ENCODE measurements around the gene PSD4.
A peak's percentile ranks its signal among the peaks of the same experiment; 100 is the strongest.
"Not testable (repeated sequence)": the region's sequence is repeated elsewhere in the genome, so short reads cannot be mapped to it uniquely, and the experiment has no call there.

PSD4 gene

GRCh38 chr2:113232740-113233139 is 59.0 kb downstream of the PSD4 start:
- H3K27me3 ChIP-seq: no peaks in the 10 kb centered on the region
- H3K4me1 ChIP-seq (ENCODE audit: control insufficient read depth in 1 of 2, insufficient read depth in 1 of 2, low read depth in 1 of 2, low read length in 1 of 2): peaks cover 7 to 25% of the 10 kb centered on the region in 2 experiments

GRCh38 chr2:113233593-113234550 is 60.1 kb downstream of the PSD4 start:
- H3K4me3 ChIP-seq (ENCODE audit: low read depth in 1 of 2, low read length in 1 of 2): no peak overlapping the region
- H3K27ac ChIP-seq: no peak overlapping the region

More at GRCh38 chr2:113232740-113233139, 59.0 kb downstream of the PSD4 start:
- TF ChIP-seq CTCF (IDR thresholded peaks at IDR 0.05): no peak
- Histone ChIP-seq H3K4me3 (ENCODE audit: low read depth in 1 of 2, low read length in 1 of 2) (no peak overlapping the region), H3K9me3 (no peaks in the 10 kb centered on the region), H3K27ac (no peak overlapping the region), H3K36me3 (no peaks in the 10 kb centered on the region)

GRCh38 chr2:113234721-113235346 is 61.1 kb downstream of the PSD4 start:
- H3K27ac ChIP-seq: no peak overlapping the region

More at GRCh38 chr2:113233593-113234550, 60.1 kb downstream of the PSD4 start:
- Histone ChIP-seq H3K27me3 (no peaks in the 10 kb centered on the region), H3K9me3 (no peaks in the 10 kb centered on the region), H3K4me1 (ENCODE audit: control insufficient read depth in 1 of 2, insufficient read depth in 1 of 2, low read depth in 1 of 2, low read length in 1 of 2) (peaks cover 5 to 22% of the 10 kb centered on the region in 2 experiments), H3K36me3 (no peaks in the 10 kb centered on the region)
- no peak for TF ChIP-seq CTCF (IDR thresholded peaks at IDR 0.05)

GRCh38 chr2:113235347-113236226 is 61.8 kb downstream of the PSD4 start:
- H3K36me3 ChIP-seq, H3K27me3 ChIP-seq, H3K9me3 ChIP-seq: not testable (repeated sequence)
- peak overlapping the region; percentile 41 for H3K27ac ChIP-seq
- peak overlapping the region; percentile 56 to 64 for H3K4me3 ChIP-seq (ENCODE audit: low read depth in 1 of 2, low read length in 1 of 2)
- H3K4me1 ChIP-seq (ENCODE audit: control insufficient read depth in 1 of 2, insufficient read depth in 1 of 2, low read depth in 1 of 2, low read length in 1 of 2): peaks cover 0 to 14% of the 10 kb centered on the region in 2 experiments

More at GRCh38 chr2:113234721-113235346, 61.1 kb downstream of the PSD4 start:
- no peak for TF ChIP-seq CTCF (IDR thresholded peaks at IDR 0.05)
- no peaks in the 10 kb centered on the region for H3K9me3 ChIP-seq
- no peaks in the 10 kb centered on the region for H3K27me3 ChIP-seq
- peak overlapping the region; percentile 56 to 64 for H3K4me3 ChIP-seq (ENCODE audit: low read depth in 1 of 2, low read length in 1 of 2)
- H3K36me3 ChIP-seq: no peaks in the 10 kb centered on the region
- H3K4me1 ChIP-seq (ENCODE audit: control insufficient read depth in 1 of 2, insufficient read depth in 1 of 2, low read depth in 1 of 2, low read length in 1 of 2): peaks cover 5 to 22% of the 10 kb centered on the region in 2 experiments

- peak overlapping the region; percentile 9 for H3K27ac ChIP-seq
- no peak for TF ChIP-seq CTCF (IDR thresholded peaks at IDR 0.05)
- H3K4me3 ChIP-seq (ENCODE audit: low read depth in 1 of 2, low read length in 1 of 2): no peak overlapping the region
- H3K36me3 ChIP-seq: no peaks in the 10 kb centered on the region
- peaks cover 10% of the 10 kb centered on the region for H3K27me3 ChIP-seq
- no peaks in the 10 kb centered on the region for H3K9me3 ChIP-seq
- peaks cover 0 to 17% of the 10 kb centered on the region in 2 experiments for H3K4me1 ChIP-seq (ENCODE audit: control insufficient read depth in 1 of 2, insufficient read depth in 1 of 2, low read depth in 1 of 2, low read length in 1 of 2)
These were observed 62.8 kb downstream of the PSD4 start for GRCh38 chr2:113236367-113237159.
